Activated CD4-positive, alpha-beta T cell treated with anti-CD3 and anti-CD28 coated beads, Interleukin-2, Interleukin-6, amounts not matched to agents 100 ng/mL and 50 ng/mL, durations not matched to agents 16 hours and 8 hours (primary cell): ENCODE data around the gene ERICH2.
"Not testable (repeated sequence)": the region's sequence is repeated elsewhere in the genome, so short reads cannot be mapped to it uniquely, and the experiment has no call there.

Experiments used
- DNase-seq: peaks from one replicate; pipeline ENCODE4 v3.0.0-alpha.2; 2020

The ERICH2 gene, protein sequence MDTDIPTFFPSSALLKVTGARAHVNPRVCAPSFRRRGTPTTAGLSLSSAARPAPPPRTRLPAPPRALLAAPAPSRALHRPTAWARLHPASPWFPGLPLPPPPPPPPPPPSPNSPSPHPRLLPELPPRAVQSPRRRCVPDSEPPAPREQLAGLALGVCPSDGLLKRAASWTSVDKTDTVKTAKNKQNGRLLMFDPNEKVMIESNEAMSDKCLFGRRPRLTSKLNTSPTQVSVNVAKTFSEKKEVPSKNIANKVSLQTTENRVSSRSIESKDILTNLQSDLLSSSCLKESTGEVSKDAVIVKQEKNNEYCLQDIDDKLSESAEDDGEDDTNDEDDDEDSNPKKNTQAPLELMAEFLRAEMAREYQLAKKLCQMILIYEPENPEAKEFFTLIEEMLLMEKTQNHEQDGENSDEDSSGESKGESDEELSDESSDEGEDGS

DNA sequence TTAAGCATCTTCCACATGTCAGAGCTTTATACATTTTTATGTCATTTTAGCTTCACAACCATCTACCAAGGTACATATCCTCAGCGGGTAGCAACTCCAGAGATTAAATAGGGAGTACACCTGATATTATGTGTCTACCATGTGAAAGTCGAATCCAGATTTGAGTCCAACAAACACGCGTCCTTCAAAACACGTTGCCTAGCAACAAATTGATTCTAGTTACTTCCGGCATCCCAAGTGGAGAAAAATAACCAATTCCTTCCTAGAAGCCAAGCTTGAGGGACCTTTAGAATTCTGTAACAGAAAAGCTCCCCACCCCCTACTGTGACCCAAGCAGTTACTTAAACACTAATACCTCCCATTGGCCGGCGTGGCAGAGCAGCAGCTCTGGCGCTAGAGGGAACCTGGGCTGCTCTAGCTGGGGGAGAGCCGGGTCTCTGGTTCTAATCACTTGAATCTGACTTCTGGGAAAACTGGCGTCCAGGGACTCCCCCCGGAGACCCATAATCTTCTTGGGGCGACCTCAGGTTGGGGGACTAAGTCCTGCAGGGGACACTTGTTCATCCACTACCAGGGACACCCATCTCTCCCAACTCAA, at the start of gene ERICH2:
TSS of gene ERICH2 (plus strand) at position 371 of the 598 bp plus-strand sequence. CDS start 304 bp downstream, outside the sequence.
- peak; percentile 47 for DNase-seq

DNA sequence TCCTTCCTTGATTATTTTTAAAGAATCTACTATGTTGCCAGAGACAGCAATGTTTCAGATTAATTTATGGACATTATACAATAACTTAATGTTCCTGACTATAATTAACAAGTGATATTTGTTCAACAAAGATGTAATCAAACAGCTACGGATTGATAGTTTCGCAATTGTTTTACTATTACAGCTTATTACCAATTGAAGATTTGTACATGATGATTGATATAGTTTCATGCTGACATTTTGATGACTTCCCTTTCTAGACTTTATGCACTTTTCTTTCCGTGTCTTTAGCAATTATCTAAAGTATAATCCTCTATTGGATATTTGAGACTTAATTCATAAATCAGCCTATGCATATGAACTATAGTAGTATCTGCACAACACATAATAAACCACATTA, 48.5 kb upstream of the ERICH2 start:
- no peak for DNase-seq

DNA sequence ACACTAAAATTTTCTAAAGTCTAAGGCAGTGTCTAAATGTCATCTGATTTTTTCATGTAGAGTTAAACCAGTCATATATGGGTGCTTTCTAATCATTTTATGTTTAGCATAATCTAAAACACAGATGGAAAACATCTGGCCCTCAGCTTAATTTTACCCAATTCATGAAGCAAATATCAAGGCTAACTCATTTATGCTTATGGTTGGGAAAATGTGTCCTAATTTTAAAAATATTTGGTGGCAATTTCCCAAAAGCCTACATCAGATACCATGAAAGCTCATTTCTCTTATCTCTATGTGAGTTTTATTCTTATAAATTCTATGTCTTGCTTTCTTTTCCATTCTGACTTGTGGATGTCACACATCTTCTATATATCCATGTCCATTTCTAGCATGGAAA, 47.9 kb upstream of the ERICH2 start:
- DNase-seq = no peak

DNA sequence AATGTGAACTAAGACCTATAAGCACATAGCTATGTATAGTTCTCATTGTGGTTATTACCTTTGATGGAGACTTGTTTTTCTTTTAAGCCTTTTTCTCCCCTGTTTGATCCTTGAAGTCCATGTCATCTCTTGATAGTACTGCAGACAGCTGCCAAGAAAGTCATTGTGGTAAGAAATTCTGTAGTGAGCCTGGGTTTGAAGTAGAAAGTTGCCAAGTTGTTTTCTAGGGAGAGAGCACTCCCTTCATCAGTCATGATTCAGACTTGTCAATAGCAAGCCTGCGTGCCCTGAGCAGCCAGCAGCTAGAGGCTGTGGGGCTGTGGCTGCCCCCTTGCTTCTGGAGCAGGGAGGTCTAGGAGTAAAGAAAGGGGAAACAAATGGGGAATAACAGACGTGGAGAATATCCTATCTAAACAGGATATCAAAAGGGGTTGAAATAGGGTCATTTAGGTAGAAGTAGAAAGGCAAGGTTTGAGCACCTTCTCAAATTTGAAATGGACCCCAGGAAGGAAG, 46.7 kb upstream of the ERICH2 start:
- no peak for DNase-seq

DNA sequence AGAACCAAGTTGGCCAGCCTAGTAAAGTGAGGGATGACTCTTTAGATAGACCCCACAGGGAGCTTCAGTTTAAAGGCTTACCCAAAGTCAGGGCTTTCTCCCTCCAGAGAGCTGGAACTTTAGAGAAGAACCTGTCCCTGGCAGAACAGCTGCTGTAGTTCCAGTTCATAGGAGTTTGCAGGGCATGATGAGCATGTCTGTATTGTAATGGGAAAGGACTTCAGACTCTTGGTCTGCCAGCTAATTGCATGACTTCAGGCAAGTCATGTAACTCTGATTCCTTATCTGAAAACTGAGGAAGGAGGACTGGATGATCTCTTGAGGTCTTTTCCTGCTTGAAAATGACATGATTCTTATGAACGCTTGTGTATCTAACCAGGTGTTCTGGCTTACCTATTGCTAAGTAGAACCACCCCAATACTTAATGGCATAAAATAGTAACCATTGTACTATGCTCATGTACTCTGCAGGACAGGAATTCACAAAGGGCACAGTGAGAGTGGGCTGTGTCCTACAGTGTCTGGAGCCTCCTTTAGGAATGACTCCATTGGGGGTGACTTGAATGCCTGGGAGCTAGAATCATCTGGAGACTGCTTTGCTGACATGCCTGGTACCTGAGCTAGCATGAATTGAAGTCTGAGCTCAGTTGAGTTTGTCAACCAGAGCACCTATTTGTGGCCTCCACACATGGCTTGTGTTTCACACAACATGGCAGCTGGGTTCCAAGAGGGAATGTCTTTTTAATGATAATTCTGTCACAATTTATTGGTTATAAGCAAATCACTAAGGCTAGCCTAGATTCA, 36.2 kb upstream of the ERICH2 start:
- DNase-seq = no peak

DNA sequence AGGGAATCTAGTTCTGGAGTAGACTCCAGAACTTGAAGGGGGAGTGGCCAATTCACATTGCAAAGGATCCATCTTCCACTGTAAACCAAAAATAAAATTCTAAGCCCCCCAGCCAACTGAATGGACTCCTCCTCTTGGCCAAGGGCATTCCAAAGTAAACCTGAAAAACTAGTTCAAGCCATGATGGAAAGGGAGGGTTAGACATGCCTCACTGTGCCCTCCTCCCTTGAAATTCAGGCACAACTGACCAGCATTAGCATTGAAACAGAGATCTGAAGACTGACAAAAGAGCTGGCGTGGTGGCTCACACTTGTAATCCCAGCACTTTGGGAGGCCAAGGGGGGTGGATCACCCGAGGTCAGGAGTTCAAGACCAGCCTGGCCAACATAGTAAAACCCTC, 35.6 kb upstream of the ERICH2 start:
- not testable (repeated sequence) for DNase-seq

DNA sequence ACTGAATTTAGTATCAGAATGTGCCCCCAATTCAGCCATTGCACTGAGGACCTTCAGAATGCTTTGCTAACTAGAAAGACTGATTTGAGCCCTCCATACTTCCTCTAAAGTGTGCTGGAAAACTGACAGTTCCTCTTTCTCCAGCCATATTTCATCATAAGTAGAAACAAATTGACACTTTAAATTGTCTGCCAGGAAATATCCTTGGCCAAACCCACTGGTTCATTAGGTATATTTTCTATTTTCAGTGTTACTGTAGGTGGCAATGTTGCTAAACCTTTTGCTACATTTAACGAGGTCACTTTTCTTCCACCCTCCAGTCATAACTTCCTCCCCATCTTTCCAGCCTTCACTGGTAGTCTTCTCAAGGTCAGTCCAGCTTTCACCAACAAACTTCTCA, 33.5 kb upstream of the ERICH2 start:
- no peak for DNase-seq

DNA sequence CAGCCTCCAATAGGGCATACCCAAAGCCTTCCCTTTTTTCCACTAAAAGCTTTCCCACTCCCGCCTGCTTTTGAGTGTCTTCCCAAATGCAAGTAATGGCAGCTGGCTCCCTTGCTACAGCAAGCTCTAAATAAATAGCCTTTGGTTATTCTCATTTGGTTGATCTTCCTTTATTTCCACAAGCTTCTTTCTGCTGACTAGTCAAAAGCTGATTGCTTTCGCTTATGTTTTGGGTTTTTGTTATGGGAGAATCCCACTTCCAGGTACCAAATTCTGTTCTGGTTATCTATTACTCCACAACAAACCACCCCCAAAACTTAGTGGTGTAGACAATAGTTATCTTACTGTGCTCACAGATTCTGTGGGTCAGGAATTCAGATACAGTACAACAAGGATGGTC, 32.8 kb upstream of the ERICH2 start:
- DNase-seq = no peak

DNA sequence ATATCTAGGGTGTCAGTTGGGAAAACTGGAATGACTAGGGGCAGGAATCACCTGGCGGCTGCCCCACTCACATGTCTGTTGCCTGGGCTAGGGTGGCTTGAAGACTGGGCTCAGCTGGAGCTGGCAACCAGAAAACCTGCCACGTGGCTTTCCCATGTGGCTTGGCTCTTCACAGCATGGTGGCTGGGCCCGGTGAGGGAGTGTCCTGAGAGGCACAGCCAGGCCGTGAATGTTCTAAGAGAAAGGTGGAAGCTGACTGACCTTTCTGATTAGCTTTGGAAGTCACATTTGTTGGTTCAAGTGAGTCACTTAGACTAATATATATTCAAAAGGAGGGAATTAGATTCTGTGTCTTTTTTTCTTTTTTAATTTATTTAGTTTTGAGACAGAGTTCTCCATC, 32.4 kb upstream of the ERICH2 start:
- no peak for DNase-seq

DNA sequence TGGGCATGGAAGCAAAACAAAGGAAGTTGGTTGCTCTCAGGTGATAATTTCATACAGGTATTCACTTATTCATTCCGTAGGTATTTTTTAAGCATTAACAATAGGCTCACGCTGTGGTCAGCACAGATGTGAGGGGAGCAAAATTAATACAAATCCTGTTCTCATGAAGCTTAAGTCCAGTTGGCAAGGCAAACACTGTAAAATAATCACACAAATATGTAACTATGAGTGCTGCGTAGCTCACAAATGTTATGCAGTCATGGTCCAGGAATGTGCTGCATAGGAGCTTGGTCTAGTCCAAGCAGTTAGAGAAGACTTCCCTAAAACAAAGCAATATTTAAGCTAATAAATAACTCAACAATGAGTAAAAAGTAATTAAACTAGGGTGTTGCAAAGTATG, 31.1 kb upstream of the ERICH2 start:
- DNase-seq = no peak

DNA sequence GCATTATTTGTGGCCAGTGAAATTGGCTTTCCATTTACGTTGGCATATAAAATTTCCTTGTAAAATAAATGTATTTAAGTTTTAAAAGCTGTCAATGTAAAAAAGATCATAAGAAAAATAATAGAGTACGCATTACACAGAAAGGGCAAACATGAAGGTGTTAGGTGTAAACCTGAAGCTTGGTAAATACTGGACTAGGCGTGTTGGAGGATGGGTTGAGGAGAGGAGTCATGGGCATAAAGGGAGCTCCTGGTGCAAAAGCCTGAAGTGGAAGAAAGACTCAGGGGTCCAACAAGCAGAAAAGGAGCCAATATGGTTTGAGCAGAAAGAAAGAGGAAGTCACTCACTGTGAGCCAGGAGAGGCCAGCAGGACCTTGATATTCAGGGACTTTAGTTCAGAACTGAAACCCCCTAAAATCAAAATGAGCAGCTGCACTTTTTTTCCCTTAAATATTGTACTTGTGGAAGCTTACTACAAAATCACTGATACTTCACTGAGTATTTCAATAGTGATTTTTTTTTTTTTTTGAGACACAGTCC, 30.6 kb upstream of the ERICH2 start:
- no peak for DNase-seq

DNA sequence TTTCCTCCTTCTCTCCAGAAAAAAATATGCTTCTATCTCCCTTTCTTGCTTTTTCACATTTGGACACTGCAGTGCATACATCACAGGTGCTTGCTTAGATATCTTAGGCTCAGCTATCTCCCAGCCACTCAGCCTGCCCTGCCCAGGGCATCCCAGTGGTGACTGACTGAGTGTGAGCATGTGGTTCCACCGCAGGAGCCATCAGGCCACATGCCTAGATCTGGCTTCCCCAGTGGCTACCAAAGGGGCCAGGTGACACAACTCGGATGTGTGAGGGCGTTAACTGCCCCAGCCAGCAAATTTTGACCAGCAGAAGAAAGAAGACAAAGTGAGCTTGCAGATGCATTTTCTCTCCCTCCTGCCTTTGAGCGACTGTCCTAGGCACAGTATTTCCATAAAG, 29.5 kb upstream of the ERICH2 start:
- DNase-seq = no peak

DNA sequence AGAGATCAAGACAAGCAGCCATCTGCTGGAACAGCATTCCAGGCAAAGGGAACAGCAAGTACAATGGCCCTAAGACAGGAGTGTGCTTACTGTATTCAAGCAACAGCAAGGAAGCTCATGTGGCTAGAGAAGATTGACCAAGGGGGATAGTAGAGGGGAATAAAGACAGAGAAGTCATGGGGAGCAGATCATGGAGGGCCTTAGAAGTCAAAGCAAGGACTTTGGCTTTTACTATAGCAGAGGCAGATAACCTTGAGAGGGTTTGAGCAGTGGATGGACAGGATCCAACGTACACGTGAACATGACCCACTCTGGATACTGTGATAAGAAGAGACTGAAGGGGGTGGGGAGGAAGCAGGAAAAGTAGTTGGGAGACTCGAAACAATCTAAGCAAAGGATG, 28.2 kb upstream of the ERICH2 start:
- no peak for DNase-seq

DNA sequence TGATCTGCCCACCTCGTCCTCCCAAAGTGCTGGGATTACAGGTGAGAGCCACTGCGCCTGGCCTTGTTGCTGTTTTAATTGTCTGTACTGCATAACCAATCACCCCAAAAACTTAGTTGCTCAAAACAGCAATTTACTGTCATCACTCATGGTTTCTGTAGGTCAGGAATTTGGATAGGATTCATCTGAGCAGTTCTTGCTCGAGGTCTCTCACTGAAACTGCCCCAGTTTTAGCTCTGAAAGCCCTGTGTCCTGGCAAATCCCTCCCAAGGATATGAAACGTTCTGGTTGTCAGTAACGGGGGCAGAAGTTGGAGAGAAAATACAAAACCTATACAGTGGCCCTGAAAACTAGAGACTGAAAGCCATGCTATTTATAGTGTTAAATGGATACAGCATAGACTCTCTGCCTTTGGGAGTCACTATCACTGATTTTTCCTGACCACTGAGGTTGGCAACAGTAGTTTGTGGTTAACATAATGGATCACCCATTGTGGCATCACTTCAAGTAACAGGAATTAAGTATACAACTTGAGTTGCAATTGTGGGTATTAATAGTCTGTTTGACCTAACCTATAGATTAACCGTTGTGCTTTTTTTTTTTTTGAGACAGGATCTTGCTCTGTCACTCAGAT, 27.2 kb upstream of the ERICH2 start:
- no peak for DNase-seq

DNA sequence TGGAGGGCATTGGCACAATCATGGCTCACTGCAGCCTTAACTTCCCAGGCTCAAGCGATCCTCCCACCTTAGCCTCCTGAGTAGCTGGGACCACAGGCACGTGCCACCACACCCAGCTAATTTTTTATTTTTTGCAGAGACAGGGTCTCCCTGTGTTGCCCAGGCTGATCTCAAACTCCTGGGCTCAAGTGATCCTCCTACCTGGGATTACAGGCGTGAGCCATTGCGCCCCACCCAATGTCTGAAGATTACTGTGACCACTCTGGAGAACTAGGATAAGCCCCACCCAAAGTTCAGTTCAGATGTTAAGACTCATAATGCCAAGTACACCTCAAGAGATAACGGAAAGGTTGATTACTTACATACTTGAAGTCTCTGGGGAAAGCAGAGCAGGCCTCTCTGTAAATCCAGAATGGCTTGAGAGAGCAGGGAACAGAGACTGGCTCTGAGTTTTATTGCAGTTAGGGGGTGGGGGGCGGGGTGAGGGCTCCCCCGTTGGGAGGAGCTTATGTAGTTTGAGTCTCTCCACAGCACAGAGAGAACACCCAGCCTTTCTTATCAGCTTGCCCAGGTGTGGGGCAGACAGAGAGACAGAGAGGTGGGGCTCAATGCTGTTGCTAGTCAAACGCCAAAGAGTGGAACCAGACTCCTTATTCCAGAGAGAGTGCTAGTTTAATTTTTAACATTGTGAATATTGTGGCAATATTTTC, 26.5 kb upstream of the ERICH2 start:
- no peak for DNase-seq

DNA sequence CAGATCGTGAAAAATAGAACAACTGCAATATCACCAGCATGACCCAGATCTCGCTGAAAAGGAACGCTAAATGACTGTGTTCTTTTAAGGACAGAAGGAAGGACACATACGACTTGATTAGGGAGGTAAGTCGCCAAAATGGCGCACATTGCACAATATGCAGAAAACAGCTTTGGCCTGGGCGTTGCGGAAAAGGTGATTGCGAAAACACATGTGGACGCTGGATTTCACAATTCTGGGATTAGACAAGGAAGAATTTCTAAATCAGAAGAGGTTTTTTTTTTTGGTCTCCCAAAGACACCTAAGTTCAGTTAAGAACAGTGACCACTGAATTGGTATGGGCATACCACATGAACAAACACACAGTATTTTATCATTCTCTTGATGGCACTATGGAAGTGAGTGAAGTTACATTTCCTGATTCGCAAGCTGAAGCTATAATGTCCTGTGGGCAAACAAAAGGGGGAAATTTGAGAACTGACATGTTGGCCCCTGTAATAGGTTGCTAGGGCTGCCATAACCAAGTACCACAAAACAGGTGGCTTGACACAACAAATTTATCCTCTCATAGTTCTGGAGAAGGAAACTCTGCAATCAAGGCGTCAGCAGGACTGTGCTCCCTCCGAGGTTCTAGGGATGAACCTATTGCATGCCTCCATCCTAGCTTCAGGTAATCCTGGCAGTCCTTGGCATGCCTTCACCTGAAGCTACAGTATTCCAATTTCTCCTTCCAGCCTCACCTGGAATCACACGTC, 25.8 kb upstream of the ERICH2 start:
- DNase-seq = no peak

DNA sequence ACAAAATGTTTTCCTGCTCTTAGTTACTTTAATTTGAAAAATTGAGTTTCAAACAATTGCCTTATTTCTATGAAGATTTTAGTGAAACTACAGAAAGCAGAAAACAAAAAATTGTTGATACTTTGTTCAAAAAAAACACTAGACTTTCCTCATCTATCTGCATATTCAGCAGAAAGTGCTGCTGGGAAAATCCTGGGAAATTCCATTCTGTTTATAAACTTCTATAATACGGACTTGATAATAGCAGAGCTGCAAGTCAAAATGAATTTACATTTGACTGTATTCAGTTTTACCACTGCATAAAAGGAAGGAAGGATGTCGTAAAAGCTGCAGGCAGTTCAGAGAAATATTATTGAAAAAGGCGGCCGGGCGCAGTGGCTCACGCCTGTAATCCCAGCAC, 24.9 kb upstream of the ERICH2 start:
- no peak for DNase-seq

DNA sequence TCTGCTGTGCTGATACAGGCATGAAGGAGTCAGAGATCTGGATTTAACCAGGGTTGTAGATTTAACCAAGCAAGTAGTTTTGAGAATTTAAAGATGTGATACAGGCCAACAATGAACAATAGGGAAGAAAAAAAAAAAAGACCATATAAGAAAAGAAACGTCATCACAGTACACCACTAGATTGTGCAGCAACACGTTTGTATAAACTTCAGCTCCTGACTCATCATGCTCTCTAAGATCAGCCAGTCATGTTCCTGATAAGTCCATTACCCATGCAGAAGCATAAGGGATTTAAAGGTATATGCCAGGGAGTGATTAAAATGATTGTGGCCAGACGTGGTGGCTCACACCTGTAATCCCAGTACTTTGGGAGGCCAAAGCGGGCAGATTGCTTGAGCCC, 22.3 kb upstream of the ERICH2 start:
- DNase-seq = no peak

DNA sequence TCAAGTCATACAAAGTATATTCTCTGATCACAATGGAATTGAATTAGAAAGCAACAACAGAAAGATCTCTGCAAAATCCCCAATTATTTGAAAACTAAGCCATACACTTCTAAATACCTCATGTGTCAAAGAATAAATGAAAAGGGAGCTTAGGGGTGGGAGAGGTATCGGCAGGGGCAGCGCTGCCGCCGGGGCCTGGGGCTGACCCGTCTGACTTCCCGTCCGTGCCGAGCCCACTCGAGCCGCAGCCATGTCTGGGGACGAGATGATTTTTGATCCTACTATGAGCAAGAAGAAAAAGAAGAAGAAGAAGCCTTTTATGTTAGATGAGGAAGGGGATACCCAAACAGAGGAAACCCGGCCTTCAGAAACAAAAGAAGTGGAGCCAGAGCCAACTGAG, 18.6 kb upstream of the ERICH2 start:
- not testable (repeated sequence) for DNase-seq

DNA sequence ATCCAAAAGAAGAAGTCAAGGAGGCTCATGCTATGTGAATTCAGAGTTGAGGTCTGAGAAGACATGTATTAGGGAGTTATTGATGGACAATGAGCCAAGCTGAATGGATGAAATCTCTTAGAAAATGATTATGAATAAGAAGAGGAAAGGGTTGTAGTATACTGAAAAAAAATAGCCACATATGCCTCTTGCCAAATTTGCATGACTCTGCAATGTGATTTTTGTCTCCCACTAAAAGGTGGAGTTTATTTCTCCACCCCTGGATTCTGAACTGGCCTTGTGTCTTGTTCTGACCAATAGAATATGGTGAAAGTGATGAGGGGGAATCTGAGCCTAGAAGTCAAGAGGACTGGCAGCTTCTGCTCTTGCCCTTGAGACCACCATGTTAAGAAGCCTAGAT, 8.6 kb upstream of the ERICH2 start:
- DNase-seq = no peak

DNA sequence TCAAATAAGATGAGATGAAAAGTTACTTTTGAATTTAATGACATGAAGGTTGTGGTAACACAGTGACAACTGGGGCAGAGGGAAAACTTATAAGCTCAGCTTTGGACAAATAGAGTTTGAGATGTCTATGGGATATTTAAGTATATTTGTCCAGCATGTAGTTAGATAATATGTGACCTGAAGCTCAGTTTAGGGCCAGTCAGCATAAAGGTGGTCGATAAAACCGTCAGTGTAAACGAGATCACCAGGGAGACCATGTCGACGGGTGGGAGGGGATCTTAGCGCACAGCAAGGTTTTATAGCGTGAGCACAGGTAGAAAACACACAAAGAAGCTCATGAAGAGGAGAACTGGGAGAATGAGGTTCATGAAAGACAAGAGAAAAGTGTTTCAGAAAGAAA, 7.4 kb upstream of the ERICH2 start:
- no peak for DNase-seq
